Peyer's patch (tissue), 4 donors: ENCODE data around the gene PPFIA1.

Experiments used
- CTCF ChIP-seq, 6 experiments: fragments of 450-650 bp in 4 of 6; fragments of 200-600 bp in 2 of 6; sonication (generic) in 1 of 6; IDR thresholded peaks; one replicate each; pipeline ENCODE4 v1.5.1; 2017 to 2019; ENCODE audit warnings: antibody characterized with exemption in 6 of 6, mild to moderate bottlenecking in 3 of 6, moderate library complexity in 1 of 6
- POLR2A ChIP-seq, 2 donors: fragments of 450-650 bp; IDR thresholded peaks; one replicate each; pipeline ENCODE4 v1.5.1; 2017; ENCODE audit warnings: antibody characterized with exemption in 2 of 2, mild to moderate bottlenecking in 2 of 2, moderate library complexity in 2 of 2

GRCh38 chr11:70348191-70348590 lies 77.7 kb downstream of the PPFIA1 start:
- TF ChIP-seq CTCF (IDR thresholded peaks at IDR 0.05) (no peak), POLR2A (IDR thresholded peaks at IDR 0.05) (no peak)
